HepG2 (cell line): ENCODE results near the gene SLA2. TPM values are rescaled to one million over a fixed set of nuclear protein-coding genes. Genes with fewer than 3 reads are reported as not detected.

Experiments
- DMTF1 ChIP-seq: sonication (generic); formaldehyde crosslinking; IDR thresholded peaks from 2 replicates; pipeline ENCODE4 v1.4.0; 2020; ENCODE audit warnings: mild to moderate bottlenecking, missing genetic modification reagents
- DRAP1 ChIP-seq: IDR thresholded peaks from 2 replicates; pipeline ENCODE4 v1.6.1; 2016; ENCODE audit warnings: missing genetic modification reagents, missing compliant biosample characterization
- HBP1 ChIP-seq: IDR thresholded peaks from 2 replicates; pipeline ENCODE4 v1.6.1; 2016; ENCODE audit warnings: low read depth, control low read depth
- HOXA3 ChIP-seq: sonication (generic); formaldehyde crosslinking; IDR thresholded peaks from 2 replicates; pipeline ENCODE4 v1.5.0; 2020; ENCODE audit warnings: missing genetic modification reagents
- KLF11 ChIP-seq: IDR thresholded peaks from 2 replicates; pipeline ENCODE4 v1.6.1; 2016; ENCODE audit warnings: missing compliant biosample characterization
- POLR2A ChIP-seq, 2 experiments: IDR thresholded peaks; 2 replicates each; pipeline ENCODE4 v1.6.1; 2011; ENCODE audit warnings: low read depth in 2 of 2, low read length in 2 of 2, mild to moderate bottlenecking in 1 of 2, moderate library complexity in 1 of 2; ENCODE audit not compliant: insufficient read depth in 1 of 2
- REL ChIP-seq: sonication (generic); formaldehyde crosslinking; conservative IDR thresholded peaks from 2 replicates; pipeline ENCODE4 v1.8.0; 2022; ENCODE audit warnings: mild to moderate bottlenecking, missing genetic modification reagents, moderate library complexity
- ZNF318 ChIP-seq: sonication (generic); formaldehyde crosslinking; IDR thresholded peaks from 2 replicates; pipeline ENCODE4 v1.4.0; 2020; ENCODE audit warnings: mild to moderate bottlenecking, missing genetic modification reagents
- ZNF343 ChIP-seq: sonication (generic); formaldehyde crosslinking; IDR thresholded peaks from 2 replicates; pipeline ENCODE4 v1.4.0; 2020; ENCODE audit warnings: mild to moderate bottlenecking, missing genetic modification reagents
- ZNF747 ChIP-seq: sonication (generic); formaldehyde crosslinking; IDR thresholded peaks from 2 replicates; pipeline ENCODE4 v1.8.1; 2023; ENCODE audit warnings: missing genetic modification reagents, mild to moderate bottlenecking, borderline replicate concordance
- polyA plus RNA-seq, 8 experiments: library from polyadenylated mRNA; depleted of rRNA in 3 of 8; stranded (reverse) in 7 of 8; unstranded in 1 of 8; fragments of >200 nt; fragmentation: Illumina TruSeq in 4 of 8; extraction: Trizol in 4 of 8; gene quantifications; 2 replicates each; pipeline versions ENCODE4 v1.2.1 to v1.2.3, GENCODE V29; 2011 to 2016; ENCODE audit warnings: low read depth in 4 of 8, missing spikeins in 1 of 8, mixed read lengths in 1 of 8; ENCODE audit not compliant: insufficient read depth in 1 of 8
- total RNA-seq, 5 experiments: library from RNA; depleted of rRNA; stranded (reverse); fragments of >200 nt; fragmentation: Illumina TruSeq; extraction: Trizol; gene quantifications; 2 replicates each; pipeline ENCODE4 v1.2.3, GENCODE V29; 2016; ENCODE audit warnings: low read depth in 1 of 5
- TF ChIP-seq, protein P1 (sequence below): sonication (generic); formaldehyde crosslinking; IDR thresholded peaks from 2 replicates; pipeline ENCODE4 v1.4.0; 2020; ENCODE audit warnings: low read depth, mild to moderate bottlenecking, missing genetic modification reagents
- TF ChIP-seq, protein P2 (sequence below): IDR thresholded peaks from 2 replicates; pipeline ENCODE4 v1.6.1; 2012; ENCODE audit warnings: inconsistent platforms

Gene SLA2
- total and polyA plus RNA-seq, 2 of the 13 experiments (the other 11 are each of a cell fraction or from before 2014, with no cell fraction given), result 1.6 to 3.6 TPM

GRCh38 chr20:36571564-36572504 is 74.2 kb downstream of the SLA2 start (continued):
- TF ChIP-seq DMTF1 (CRISPR knock-in tag), result 0 out of 2 replicates have a peak, but pooled peaks have one; percentile 71
- TF ChIP-seq REL (CRISPR knock-in tag), result no peak
- TF ChIP-seq HOXA3, result peak; percentile 38; the same call in 1 of the 2 replicates
- TF ChIP-seq POLR2A (IDR thresholded peaks at IDR 0.05; ENCODE audit: insufficient read depth in 1 of 2, low read depth in 2 of 2, low read length in 2 of 2), result peak; percentile 20 to 63; a peak in 2 of 4 replicates
- TF ChIP-seq, protein P1, sequence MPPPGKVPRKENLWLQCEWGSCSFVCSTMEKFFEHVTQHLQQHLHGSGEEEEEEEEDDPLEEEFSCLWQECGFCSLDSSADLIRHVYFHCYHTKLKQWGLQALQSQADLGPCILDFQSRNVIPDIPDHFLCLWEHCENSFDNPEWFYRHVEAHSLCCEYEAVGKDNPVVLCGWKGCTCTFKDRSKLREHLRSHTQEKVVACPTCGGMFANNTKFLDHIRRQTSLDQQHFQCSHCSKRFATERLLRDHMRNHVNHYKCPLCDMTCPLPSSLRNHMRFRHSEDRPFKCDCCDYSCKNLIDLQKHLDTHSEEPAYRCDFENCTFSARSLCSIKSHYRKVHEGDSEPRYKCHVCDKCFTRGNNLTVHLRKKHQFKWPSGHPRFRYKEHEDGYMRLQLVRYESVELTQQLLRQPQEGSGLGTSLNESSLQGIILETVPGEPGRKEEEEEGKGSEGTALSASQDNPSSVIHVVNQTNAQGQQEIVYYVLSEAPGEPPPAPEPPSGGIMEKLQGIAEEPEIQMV (CRISPR knock-in tag), result peak; percentile 71; the same call in 1 of the 2 replicates
- no peak for TF ChIP-seq HBP1 (CRISPR knock-in tag)
- TF ChIP-seq, protein P2, sequence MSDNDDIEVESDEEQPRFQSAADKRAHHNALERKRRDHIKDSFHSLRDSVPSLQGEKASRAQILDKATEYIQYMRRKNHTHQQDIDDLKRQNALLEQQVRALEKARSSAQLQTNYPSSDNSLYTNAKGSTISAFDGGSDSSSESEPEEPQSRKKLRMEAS, result peak; percentile 47; the same call in 1 of the 2 replicates
- no peak; the same call in 1 of the 2 replicates for TF ChIP-seq ZNF747 (CRISPR knock-in tag)
- 0 out of 2 replicates have a peak, but pooled peaks have one; percentile 71 for TF ChIP-seq ZNF343 (CRISPR knock-in tag)
- no peak for TF ChIP-seq KLF11 (CRISPR knock-in tag)
- TF ChIP-seq DRAP1 (CRISPR knock-in tag), result peak; percentile 52; the same call in 1 of the 2 replicates
- TF ChIP-seq ZNF318 (CRISPR knock-in tag), result 0 out of 2 replicates have a peak, but pooled peaks have one; percentile 37
